NB4 (cell line): ENCODE results near the gene ABCF2.
A peak's percentile ranks its signal among the peaks of the same experiment; 100 is the strongest.

ENCODE experiments used
- DNase-seq: peaks from one replicate; pipeline ENCODE4 v3.0.0; 2010; ENCODE audit warnings: low read depth
- H3K4me3 ChIP-seq: one replicate; pipeline ENCODE4 v1.5.1; 2011; ENCODE audit warnings: mild to moderate bottlenecking, low read depth, low read length, moderate library complexity
- MYC ChIP-seq: IDR thresholded peaks from 2 replicates; pipeline ENCODE4 v1.6.1; 2011; ENCODE audit warnings: low read depth, low read length
- POLR2A ChIP-seq: IDR thresholded peaks from 2 replicates; pipeline ENCODE4 v1.6.1; 2011; ENCODE audit warnings: mild to moderate bottlenecking; ENCODE audit not compliant: insufficient read length; ENCODE audit errors: extremely low read depth
- TF ChIP-seq, protein P1 (sequence below): IDR thresholded peaks from one replicate; pipeline ENCODE4 v1.5.1; 2012; ENCODE audit warnings: low read depth, low read length
- TF ChIP-seq, protein P2 (sequence below): IDR thresholded peaks from 2 replicates; pipeline ENCODE4 v1.6.1; 2011; ENCODE audit warnings: low read depth, low read length

The ABCF2 gene

DNA sequence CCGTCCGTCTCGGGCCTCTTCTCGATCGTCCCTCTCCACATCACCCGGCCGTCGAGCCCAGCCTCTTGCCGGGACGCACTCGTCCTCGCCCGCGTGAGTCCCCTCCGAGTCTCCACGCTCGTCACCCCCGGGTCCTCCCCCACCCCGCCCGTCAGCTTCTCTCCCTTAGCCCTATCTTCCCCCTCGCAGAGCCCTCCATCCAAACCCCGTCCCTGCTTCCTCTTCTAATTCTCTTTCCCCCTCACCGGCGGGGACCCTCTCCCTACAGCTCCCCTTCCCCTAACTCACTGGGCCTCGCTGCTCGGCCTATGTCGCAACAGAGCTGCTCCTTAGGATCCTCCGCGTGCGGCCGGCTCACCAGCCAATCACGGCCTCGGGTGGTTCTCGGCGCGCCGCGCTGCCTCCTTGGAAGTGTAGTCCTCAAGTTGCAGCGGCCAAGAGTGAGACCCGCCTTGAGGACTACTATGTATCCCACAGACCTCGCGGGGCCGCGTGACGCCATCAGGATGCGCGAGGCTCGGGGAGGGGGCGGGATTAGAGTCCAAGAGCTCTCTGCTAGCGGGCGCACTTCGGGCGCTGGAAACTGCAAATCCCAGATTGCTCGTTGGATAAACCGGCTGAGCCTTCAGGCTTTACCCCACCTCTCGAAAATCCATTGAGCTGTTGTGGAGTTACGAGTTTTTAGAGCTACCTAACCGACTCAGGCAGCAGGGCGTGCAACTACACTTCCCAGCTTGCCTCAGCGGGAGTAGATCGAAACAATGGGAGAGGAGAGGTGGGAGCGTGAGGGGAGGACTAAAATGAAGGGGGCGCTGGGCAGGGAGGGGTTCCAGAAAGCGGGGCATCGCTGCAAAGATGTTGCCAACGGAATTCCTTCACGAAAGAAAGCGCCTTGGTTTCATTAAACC lies at the start of gene ABCF2:
Gene ABCF2 (minus strand): TSS at position 331 of the 908 bp plus-strand sequence. CDS start 747 bp downstream, outside the sequence.
- peak; percentile 100 for DNase-seq
- TF ChIP-seq, protein P1, sequence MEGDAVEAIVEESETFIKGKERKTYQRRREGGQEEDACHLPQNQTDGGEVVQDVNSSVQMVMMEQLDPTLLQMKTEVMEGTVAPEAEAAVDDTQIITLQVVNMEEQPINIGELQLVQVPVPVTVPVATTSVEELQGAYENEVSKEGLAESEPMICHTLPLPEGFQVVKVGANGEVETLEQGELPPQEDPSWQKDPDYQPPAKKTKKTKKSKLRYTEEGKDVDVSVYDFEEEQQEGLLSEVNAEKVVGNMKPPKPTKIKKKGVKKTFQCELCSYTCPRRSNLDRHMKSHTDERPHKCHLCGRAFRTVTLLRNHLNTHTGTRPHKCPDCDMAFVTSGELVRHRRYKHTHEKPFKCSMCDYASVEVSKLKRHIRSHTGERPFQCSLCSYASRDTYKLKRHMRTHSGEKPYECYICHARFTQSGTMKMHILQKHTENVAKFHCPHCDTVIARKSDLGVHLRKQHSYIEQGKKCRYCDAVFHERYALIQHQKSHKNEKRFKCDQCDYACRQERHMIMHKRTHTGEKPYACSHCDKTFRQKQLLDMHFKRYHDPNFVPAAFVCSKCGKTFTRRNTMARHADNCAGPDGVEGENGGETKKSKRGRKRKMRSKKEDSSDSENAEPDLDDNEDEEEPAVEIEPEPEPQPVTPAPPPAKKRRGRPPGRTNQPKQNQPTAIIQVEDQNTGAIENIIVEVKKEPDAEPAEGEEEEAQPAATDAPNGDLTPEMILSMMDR = no peak
- TF ChIP-seq, protein P2, sequence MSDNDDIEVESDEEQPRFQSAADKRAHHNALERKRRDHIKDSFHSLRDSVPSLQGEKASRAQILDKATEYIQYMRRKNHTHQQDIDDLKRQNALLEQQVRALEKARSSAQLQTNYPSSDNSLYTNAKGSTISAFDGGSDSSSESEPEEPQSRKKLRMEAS = peak; percentile 83
- peak; percentile 95 for TF ChIP-seq MYC
- TF ChIP-seq POLR2A = peak; percentile 74

DNA sequence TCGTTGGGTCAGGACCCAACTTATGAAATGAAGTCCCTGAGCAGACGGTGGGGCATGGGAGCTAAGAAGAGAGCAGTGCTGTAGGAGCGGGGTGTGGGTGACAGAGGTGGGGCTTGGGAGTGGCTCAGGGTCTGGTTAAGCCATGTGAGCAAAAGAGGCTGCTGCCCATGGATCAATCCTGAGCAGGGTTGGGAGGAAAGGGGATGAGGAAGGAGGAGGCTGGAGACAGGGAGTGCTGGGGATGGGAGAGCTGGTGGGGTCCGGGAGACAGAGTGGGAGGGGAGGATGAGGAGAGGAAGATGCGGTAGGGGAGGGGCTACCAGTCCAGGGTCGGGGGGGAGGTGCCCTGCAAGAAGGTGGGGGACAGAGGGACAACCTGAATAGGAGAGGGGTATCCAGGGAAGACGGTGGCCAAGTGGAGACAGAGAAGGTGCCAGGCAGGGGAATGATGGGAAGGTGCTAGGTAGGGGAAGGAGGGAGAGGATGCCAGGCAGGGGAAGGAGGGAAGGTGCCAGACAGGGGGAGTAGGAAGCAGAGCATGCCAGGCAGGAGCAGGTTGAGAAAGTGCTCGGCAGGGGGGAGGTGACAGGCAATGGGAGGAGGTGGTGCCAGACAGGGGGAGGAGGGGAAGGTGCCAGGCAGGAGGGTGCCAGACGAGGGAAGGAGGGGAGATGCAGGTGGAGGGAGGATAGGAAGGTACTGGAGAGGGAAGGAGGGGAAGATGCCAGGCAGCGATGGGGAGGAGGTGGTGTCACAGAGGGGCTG lies 49.0 kb upstream of the ABCF2 start:
- no peak overlapping the region for H3K4me3 ChIP-seq
- TF ChIP-seq, protein P2 = no peak
- TF ChIP-seq MYC (no peak), POLR2A (no peak)
- TF ChIP-seq, protein P1 = no peak
- DNase-seq = no peak

More for the DNA sequence above, at the start of gene ABCF2:
- peak within 1 kb of the TSS; percentile 93 for H3K4me3 ChIP-seq

DNA sequence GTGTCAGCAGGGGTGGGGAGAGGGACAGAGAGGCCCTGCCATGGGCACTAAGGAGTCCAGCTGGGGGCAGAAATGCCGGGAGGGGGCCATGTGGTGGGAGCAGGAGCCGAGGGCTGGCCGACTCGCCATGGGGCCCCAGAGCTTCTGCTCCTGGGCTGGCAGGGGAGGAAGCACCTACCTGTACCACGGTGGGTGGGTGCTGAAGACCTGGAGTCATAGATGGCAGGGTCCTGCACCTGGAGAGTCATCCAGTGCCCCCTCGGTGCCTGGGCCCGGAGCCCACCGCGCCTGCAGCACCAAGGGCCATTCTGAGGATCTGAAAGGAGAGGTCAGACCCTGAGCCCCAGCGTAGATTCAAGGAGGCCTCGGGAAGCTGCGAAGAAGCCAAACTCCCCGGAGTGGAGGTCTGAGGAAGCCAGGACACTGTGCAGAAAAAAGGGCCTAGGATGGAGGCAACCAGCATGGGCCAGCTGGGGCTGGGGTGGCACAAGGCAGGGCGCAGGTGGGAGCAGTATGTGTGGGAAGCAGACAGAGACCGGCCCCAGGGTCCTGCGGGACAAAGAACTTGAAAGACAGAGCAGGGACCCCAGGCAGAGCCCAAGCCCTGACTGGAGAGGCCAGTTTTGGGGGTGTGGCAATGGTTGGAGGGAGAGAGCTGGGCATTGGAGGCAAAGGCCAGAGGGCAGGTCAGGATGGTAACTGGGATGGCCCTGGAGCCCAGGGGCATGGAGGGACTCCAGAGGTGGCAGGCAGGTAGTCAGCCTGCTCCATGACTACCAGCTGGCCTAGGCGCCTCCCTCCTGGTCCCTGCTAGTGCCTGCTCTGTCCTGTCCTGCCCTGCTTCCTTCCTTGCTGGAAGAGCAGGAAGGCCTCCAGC lies 48.2 kb upstream of the ABCF2 start:
- H3K4me3 ChIP-seq = no peak overlapping the region
- DNase-seq = no peak
- TF ChIP-seq, protein P1 = no peak
- TF ChIP-seq POLR2A (no peak), MYC (no peak)
- TF ChIP-seq, protein P2 = no peak

DNA sequence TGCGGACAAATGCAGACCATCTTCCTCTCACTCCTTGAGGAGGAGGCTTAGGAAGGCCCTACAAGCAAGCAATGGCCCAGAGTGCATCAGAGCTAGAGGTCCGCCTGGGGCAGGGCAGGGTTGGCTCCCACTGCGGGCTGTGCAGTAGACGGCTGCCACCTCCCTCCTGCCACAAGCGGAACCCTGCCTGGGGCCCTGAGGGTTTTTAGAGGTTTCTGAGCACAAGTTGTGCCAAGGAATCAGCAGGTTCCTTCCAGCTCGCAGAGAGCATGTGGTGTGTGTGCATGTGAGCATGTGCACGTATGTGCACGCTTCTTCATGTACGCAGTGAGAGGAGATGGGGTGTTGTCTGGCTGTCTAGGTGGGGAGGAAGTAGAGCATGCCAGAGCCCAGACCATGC lies 47.4 kb upstream of the ABCF2 start:
- TF ChIP-seq, protein P1 = no peak
- no peak for TF ChIP-seq POLR2A
- DNase-seq = no peak
- no peak overlapping the region for H3K4me3 ChIP-seq

DNA sequence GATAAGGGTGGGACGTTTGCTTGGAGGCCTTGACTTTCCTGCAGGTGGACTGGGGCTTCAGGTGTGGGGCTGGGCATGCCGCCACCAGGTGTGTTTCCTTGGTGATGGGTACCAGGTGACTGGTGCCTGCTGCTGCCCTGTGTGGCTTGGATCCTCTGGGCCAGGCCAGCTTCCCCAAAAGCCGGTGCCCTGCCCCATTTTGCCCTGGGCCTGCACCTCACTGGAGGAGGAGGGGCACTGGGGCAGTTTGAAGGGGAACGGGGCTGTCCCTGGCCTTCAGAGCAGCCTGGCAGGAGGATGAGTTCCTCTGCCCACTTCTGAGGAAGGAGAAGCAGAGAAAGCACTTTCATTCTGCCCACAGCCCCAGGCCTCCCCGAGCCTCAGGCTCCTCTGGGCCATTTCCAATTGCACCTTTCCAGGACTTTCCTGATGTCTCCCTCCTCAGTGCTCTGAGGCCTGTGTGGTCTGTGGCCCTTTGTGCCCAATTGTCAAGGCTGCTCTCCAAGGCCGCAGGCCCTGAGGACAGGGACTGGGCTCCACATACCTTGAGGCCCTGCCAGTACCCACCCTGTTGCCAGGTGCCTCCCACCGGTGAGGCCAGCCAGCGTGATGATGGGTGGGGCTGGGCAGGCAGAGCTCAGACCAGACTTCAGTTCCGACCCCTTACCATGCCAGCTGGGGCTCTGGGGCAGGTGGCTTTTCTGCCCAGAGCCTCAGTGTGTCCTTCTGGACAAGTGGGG lies 46.8 kb upstream of the ABCF2 start:
- no peak for DNase-seq
- TF ChIP-seq MYC (no peak), POLR2A (no peak)
- TF ChIP-seq, protein P1 = no peak
- TF ChIP-seq, protein P2 = no peak
- no peak overlapping the region for H3K4me3 ChIP-seq
